PC-9 (cell line): ENCODE measurements around the gene PRSS33. TPM values are rescaled to one million over a fixed set of nuclear protein-coding genes. Genes with fewer than 3 reads are reported as not detected.

Experiments used
- BruUV-seq: library from RNA; stranded (reverse); fragments of 400-500 nt; replicated peaks from 2 replicates; lab custom pipeline; 2021; lab: Mats Ljungman, UMichigan
- CTCF ChIA-PET: fragments of 300-600 bp; sonication (Branson Sonifier 250); formaldehyde crosslinking; loops from one replicate; lab custom pipeline; 2022; ENCODE audit warnings: antibody characterized with exemption; lab: Charles Lee
- POLR2A ChIA-PET: fragments of 300-600 bp; sonication (Branson Sonifier 250); formaldehyde crosslinking; loops from one replicate; lab custom pipeline; 2022; ENCODE audit warnings: antibody characterized with exemption; ENCODE audit not compliant: unreplicated experiment; lab: Charles Lee
- DNase-seq, 2 experiments: peaks; one replicate each; pipeline versions ENCODE4 v3.0.0 to v3.0.0-alpha.2; 2015 to 2022; ENCODE audit warnings: mixed read lengths in 1 of 2
- H2AFZ ChIP-seq: fragments of 200-600 bp; sonication (generic); 2 replicates; pipeline ENCODE4 v1.8.1; 2017; ENCODE audit warnings: antibody characterized with exemption
- H3F3A ChIP-seq: fragments of 200-600 bp; sonication (generic); 2 replicates; pipeline ENCODE4 v1.8.1; 2017; ENCODE audit warnings: antibody characterized with exemption, mild to moderate bottlenecking, low read depth; ENCODE audit not compliant: insufficient read depth
- H3K27ac ChIP-seq: fragments of 200-600 bp; sonication (generic); 2 replicates; pipeline ENCODE4 v1.6.1; 2016; ENCODE audit warnings: mixed run types
- H3K27me3 ChIP-seq: fragments of 200-600 bp; sonication (generic); 2 replicates; pipeline ENCODE4 v1.6.1; 2016; ENCODE audit warnings: low read depth, mixed run types; ENCODE audit not compliant: insufficient read depth
- H3K36me3 ChIP-seq: fragments of 200-600 bp; sonication (generic); 2 replicates; pipeline ENCODE4 v1.6.1; 2016; ENCODE audit warnings: low read depth, mixed run types
- H3K4me1 ChIP-seq: fragments of 200-600 bp; sonication (generic); replicated peaks from 2 replicates; pipeline ENCODE4 v1.6.1; 2016; ENCODE audit warnings: mixed run types; ENCODE audit not compliant: insufficient read depth
- H3K4me2 ChIP-seq: fragments of 200-600 bp; sonication (generic); 2 replicates; pipeline ENCODE4 v1.6.1; 2017; ENCODE audit warnings: mixed run types
- H3K4me3 ChIP-seq: fragments of 200-600 bp; sonication (generic); 2 replicates; pipeline ENCODE4 v1.6.1; 2016; ENCODE audit warnings: mixed run types
- H3K79me2 ChIP-seq: fragments of 200-600 bp; sonication (generic); 2 replicates; pipeline ENCODE4 v1.6.1; 2017; ENCODE audit warnings: low read depth, mixed run types
- H3K9me2 ChIP-seq: fragments of 200-600 bp; sonication (generic); 2 replicates; pipeline ENCODE4 v1.8.1; 2017; ENCODE audit warnings: mild to moderate bottlenecking; ENCODE audit not compliant: insufficient read depth
- H3K9me3 ChIP-seq: fragments of 200-600 bp; sonication (generic); 2 replicates; pipeline ENCODE4 v1.8.1; 2016; ENCODE audit warnings: low read depth; ENCODE audit not compliant: insufficient read depth
- H4K20me1 ChIP-seq: fragments of 200-600 bp; sonication (generic); 2 replicates; pipeline ENCODE4 v1.8.1; 2017; ENCODE audit not compliant: insufficient read depth
- CTCF ChIP-seq: fragments of 200-600 bp; sonication (generic); conservative IDR thresholded peaks from 2 replicates; pipeline ENCODE4 v1.6.1; 2017; ENCODE audit warnings: mixed run types, antibody characterized with exemption, mild to moderate bottlenecking, moderate library complexity
- EZH2 ChIP-seq: fragments of 200-600 bp; sonication (generic); IDR thresholded peaks from 2 replicates; pipeline ENCODE4 v1.8.0; 2017; ENCODE audit warnings: antibody characterized with exemption, low read depth
- intact Hi-C: fragments of 100-400 bp; cut with micrococcal nuclease; formaldehyde crosslinking; loops from one replicate; pipeline ENCODE4 v1.10.0; 2022; ENCODE audit not compliant: unreplicated experiment
- total RNA-seq: library from RNA; stranded (reverse); gene quantifications from 2 replicates; pipeline ENCODE4 v1.2.3, GENCODE V29; 2021

Gene PRSS33
- total RNA-seq, 1 experiment from 2014 or later: 0.33 TPM

DNA sequence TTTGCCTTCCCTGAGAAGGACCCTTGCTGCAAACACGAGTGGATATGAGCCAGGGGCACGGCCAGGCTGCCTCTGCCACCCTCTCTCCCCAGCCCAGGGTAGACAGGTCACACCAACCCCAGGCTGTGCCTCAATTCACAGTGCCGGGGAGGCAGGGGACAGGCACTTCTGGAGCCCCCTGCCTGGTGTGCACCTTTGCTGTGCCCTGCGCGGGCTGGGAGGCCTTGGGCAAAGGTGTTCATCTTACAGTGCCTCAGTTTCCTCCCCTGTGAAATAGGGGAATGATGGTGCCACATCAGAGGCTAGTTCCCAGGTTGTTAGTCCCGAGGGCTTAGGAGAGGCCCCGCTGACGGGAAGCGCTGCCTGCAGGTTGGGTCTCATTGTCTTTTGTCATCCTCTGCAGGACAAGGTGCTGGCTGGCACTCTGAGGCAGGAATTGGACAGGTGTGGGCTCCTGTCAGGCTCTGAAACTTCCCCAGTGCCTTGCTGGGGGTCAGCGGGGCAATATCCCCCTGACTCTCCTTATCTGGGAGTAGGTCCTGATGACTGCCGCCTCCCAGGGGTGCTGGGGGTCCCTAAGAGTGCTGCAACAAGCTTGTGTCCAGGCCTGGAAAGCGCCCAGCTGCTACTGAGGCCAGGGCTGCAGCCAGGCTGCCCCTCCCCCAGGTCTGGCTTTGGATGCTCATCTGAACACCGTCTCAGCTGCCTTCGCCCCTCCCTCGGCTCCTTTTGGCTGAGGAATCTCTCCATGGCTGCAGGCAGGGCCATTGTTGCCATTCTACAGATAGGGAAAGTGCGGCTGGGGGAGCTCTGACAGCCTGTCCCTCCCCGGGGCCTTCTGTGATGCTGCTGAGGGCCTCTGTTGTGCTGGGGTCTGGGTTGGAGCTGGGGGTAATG is 32.8 kb upstream of the PRSS33 start:
- H3K36me3 ChIP-seq: no peaks in the 10 kb centered on the region
- no peaks in the 10 kb centered on the region for H3K27me3 ChIP-seq
- H3K79me2 ChIP-seq: peaks cover 22% of the 10 kb centered on the region
- H3K4me3 ChIP-seq: no peak overlapping the region
- TF ChIP-seq CTCF (no peak), EZH2 (no peak)
- H3K4me1 ChIP-seq: peaks cover 23% of the 10 kb centered on the region
- no peaks in the 10 kb centered on the region for H3K9me2 ChIP-seq
- no peak overlapping the region for H2AFZ ChIP-seq
- CTCF ChIA-PET: no interaction called here
- BruUV-seq: no TSS peak
- intact Hi-C loops: loop anchor here (5.0 kb wide), 2 partner anchors 37 to 43 kb away; partner anchors contain the start of genes ELOB and PRSS22
- H4K20me1 ChIP-seq: no peaks in the 10 kb centered on the region
- H3F3A ChIP-seq: peaks cover 27% of the 10 kb centered on the region; the same call in 1 of the 2 replicates
- DNase-seq: no peak
- no peaks in the 10 kb centered on the region for H3K9me3 ChIP-seq
- POLR2A ChIA-PET: no interaction called here
- no peak overlapping the region for H3K27ac ChIP-seq
- no peak overlapping the region for H3K4me2 ChIP-seq

- CTCF ChIA-PET: no interaction called here
- H3K4me1 ChIP-seq: peaks cover 23% of the 10 kb centered on the region
Measured at GRCh38 chr16:2819179-2819938, 32.0 kb upstream of the PRSS33 start.

More at GRCh38 chr16:2819179-2819938, 32.0 kb upstream of the PRSS33 start:
- Histone ChIP-seq H3K36me3 (no peaks in the 10 kb centered on the region), H3K9me3 (no peaks in the 10 kb centered on the region), H3F3A (peaks cover 23% of the 10 kb centered on the region; the same call in 1 of the 2 replicates), H4K20me1 (no peaks in the 10 kb centered on the region), H3K9me2 (no peaks in the 10 kb centered on the region), H3K4me3 (no peak overlapping the region), H3K27ac (no peak overlapping the region), H3K4me2 (no peak overlapping the region), H3K27me3 (no peaks in the 10 kb centered on the region), H3K79me2 (peaks cover 22% of the 10 kb centered on the region), H2AFZ (no peak overlapping the region)
- DNase-seq: no peak
- no peak for TF ChIP-seq CTCF
- TF ChIP-seq EZH2: no peak
- intact Hi-C loops: loop anchor here (5.0 kb wide), 2 partner anchors 38 to 42 kb away; partner anchors contain the start of genes ELOB and PRSS22
- POLR2A ChIA-PET: no interaction called here
- no TSS peak for BruUV-seq
